DND-41 (cell line): Measurements from ENCODE around the gene BBS10.

Experiments
- ATAC-seq: fragments of 200-7000 bp; cut with Tn5 transposase; 3 replicates; pipeline ENCODE4 v1.9.1; 2021; ENCODE audit warnings: low read depth; ENCODE audit not compliant: insufficient read depth
- DNase-seq: peaks from one replicate; pipeline ENCODE4 v3.0.0-alpha.2; 2020
- H2AFZ ChIP-seq: 2 replicates; pipeline ENCODE4 v1.6.0; 2012; ENCODE audit warnings: low read depth, low read length
- H3K27ac ChIP-seq: 2 replicates; pipeline ENCODE4 v1.5.1; 2012; ENCODE audit warnings: low read length, inconsistent platforms
- H3K27me3 ChIP-seq: fragments of 200-600 bp; sonication (generic); 2 replicates; pipeline ENCODE4 v1.6.0; 2012; ENCODE audit warnings: low read length, mild to moderate bottlenecking, inconsistent platforms; ENCODE audit not compliant: insufficient read depth, poor library complexity
- H3K36me3 ChIP-seq: 2 replicates; pipeline ENCODE4 v1.5.1; 2012; ENCODE audit warnings: low read length, inconsistent platforms; ENCODE audit not compliant: insufficient read depth
- H3K4me1 ChIP-seq: 2 replicates; pipeline ENCODE4 v1.5.1; 2012; ENCODE audit warnings: mild to moderate bottlenecking, low read length; ENCODE audit not compliant: insufficient read depth
- H3K4me2 ChIP-seq: 2 replicates; pipeline ENCODE4 v1.6.0; 2012; ENCODE audit warnings: mild to moderate bottlenecking, moderate library complexity, low read length, inconsistent platforms; ENCODE audit not compliant: insufficient read depth
- H3K4me3 ChIP-seq, 2 experiments: fragments of 200-600 bp in 1 of 2; shearing (Covaris generic) in 1 of 2; 2 replicates each; pipeline ENCODE4 v1.5.1; 2012 to 2016; ENCODE audit warnings: inconsistent platforms in 2 of 2, low read length in 2 of 2, mild to moderate bottlenecking in 2 of 2, low read depth in 1 of 2, moderate library complexity in 1 of 2
- H3K79me2 ChIP-seq: 2 replicates; pipeline ENCODE4 v1.6.0; 2012; ENCODE audit warnings: low read length, inconsistent platforms; ENCODE audit not compliant: insufficient read depth
- H3K9ac ChIP-seq: 2 replicates; pipeline ENCODE4 v1.6.0; 2012; ENCODE audit warnings: low read depth, mild to moderate bottlenecking, inconsistent platforms, low read length, moderate library complexity
- H3K9me3 ChIP-seq: 2 replicates; pipeline ENCODE4 v1.5.1; 2012; ENCODE audit warnings: low read length, moderate library complexity, mild to moderate bottlenecking, inconsistent platforms; ENCODE audit not compliant: insufficient read depth, severe bottlenecking
- H4K20me1 ChIP-seq: 2 replicates; pipeline ENCODE4 v1.6.0; 2012; ENCODE audit warnings: low read length; ENCODE audit not compliant: insufficient read depth
- EZH2 ChIP-seq: IDR thresholded peaks from 3 replicates; pipeline ENCODE4 v1.6.1; 2012; ENCODE audit warnings: borderline replicate concordance, low read depth, mild to moderate bottlenecking, moderate library complexity, low read length, inconsistent platforms; ENCODE audit not compliant: severe bottlenecking
- TF ChIP-seq, protein P1 (sequence below): IDR thresholded peaks from 2 replicates; pipeline ENCODE4 v1.5.1; 2012; ENCODE audit warnings: borderline replicate concordance, low read length, moderate library complexity, mild to moderate bottlenecking; ENCODE audit not compliant: poor library complexity, severe bottlenecking; ENCODE audit errors: extremely low read depth

The BBS10 gene

DNA sequence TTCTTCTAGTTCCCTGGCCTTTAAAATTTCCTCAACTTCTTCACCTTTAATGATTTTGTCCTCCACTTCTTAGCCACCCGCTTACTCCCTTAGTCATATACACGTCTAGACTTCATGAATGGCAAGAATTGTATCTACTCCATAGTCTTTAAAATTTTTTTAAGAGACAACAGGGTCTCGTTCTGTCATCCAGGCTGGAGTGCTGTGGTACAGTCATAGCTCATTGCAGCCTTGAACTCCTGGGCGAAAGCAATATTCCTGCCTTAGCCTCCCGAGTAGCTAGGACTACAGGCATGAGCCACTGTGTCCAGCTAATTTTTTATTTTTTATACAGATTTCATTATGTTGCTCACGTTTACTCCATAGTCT is 47.9 kb downstream of the BBS10 start:
- H3K9me3 ChIP-seq: no peaks in the 10 kb centered on the region
- no peak for DNase-seq
- H3K9ac ChIP-seq: no peak overlapping the region
- H4K20me1 ChIP-seq: no peaks in the 10 kb centered on the region
- H3K79me2 ChIP-seq: no peaks in the 10 kb centered on the region
- TF ChIP-seq EZH2: no peak
- TF ChIP-seq, protein P1, sequence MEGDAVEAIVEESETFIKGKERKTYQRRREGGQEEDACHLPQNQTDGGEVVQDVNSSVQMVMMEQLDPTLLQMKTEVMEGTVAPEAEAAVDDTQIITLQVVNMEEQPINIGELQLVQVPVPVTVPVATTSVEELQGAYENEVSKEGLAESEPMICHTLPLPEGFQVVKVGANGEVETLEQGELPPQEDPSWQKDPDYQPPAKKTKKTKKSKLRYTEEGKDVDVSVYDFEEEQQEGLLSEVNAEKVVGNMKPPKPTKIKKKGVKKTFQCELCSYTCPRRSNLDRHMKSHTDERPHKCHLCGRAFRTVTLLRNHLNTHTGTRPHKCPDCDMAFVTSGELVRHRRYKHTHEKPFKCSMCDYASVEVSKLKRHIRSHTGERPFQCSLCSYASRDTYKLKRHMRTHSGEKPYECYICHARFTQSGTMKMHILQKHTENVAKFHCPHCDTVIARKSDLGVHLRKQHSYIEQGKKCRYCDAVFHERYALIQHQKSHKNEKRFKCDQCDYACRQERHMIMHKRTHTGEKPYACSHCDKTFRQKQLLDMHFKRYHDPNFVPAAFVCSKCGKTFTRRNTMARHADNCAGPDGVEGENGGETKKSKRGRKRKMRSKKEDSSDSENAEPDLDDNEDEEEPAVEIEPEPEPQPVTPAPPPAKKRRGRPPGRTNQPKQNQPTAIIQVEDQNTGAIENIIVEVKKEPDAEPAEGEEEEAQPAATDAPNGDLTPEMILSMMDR: no peak
- H2AFZ ChIP-seq: no peak overlapping the region
- no peaks in the 10 kb centered on the region for H3K36me3 ChIP-seq
- no peak overlapping the region for H3K4me3 ChIP-seq
- no peak overlapping the region for H3K4me2 ChIP-seq
- no peaks in the 10 kb centered on the region for H3K27me3 ChIP-seq
- no peaks in the 10 kb centered on the region for H3K4me1 ChIP-seq
- ATAC-seq: no peak
- H3K27ac ChIP-seq: no peak overlapping the region

DNA sequence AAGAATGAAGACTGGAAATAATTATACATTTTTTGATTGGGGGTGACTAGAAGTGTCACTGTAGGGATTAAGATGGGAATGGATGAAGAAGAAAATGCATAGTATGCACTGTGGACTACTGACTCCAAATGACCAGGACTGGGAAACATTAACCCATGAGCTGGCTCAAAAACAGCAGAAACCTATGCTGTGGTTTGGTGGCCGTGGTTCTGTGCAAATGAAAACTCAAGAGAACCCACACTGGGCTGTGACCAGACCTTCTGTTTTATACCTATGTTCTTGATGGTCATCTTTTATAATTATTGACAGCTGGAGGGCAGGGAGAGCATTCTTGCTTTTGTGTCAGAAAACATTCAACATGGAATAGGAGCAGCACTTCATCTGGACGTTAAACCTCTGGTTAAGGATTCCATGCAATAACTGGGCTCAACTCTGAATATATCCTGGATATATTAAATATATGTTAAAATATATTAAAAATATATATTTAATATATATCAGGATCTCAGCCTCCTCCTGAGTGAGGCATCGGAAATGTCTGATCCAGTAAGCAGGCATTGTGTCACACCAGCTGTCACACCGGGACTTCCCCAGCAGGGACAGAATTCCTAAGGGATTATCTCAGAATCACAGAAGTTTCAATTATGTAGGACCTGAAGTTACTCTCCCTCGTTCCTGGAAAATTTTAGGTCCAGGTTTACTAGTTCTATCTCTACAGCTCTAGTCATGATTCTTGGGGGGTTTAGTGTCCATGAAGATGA is 48.5 kb downstream of the BBS10 start:
- TF ChIP-seq, protein P1: no peak
- TF ChIP-seq EZH2: no peak
- DNase-seq (no peak), ATAC-seq (no peak)
- Histone ChIP-seq H3K27me3 (no peaks in the 10 kb centered on the region), H3K4me3 (no peak overlapping the region), H3K79me2 (no peaks in the 10 kb centered on the region), H3K9ac (no peak overlapping the region), H4K20me1 (no peaks in the 10 kb centered on the region), H2AFZ (no peak overlapping the region), H3K4me2 (no peak overlapping the region), H3K27ac (no peak overlapping the region), H3K4me1 (no peaks in the 10 kb centered on the region), H3K36me3 (no peaks in the 10 kb centered on the region), H3K9me3 (no peaks in the 10 kb centered on the region)
